Prostate gland (tissue), 2 donors: ENCODE measurements around the gene STX16. TPM values are rescaled to one million over a fixed set of nuclear protein-coding genes. Genes with fewer than 3 reads are reported as not detected.
"Not testable (repeated sequence)": the region's sequence is repeated elsewhere in the genome, so short reads cannot be mapped to it uniquely, and the experiment has no call there.

Experiments used
- DNase-seq: peaks from one replicate; pipeline ENCODE4 v3.0.0-alpha.2; 2019; ENCODE audit warnings: low spot score
- H3K27ac ChIP-seq, 2 donors: fragments of 200-600 bp; sonication (generic); 2 replicates each; pipeline ENCODE4 v1.5.1; 2017 to 2019
- H3K27me3 ChIP-seq: fragments of 200-600 bp; sonication (generic); replicated peaks from 2 replicates; pipeline ENCODE4 v1.5.1; 2019; ENCODE audit not compliant: insufficient read depth
- H3K36me3 ChIP-seq, 2 donors: fragments of 200-600 bp; sonication (generic); 1 replicate in 1 of 2; 2 replicates in 1 of 2; pipeline versions ENCODE4 v1.5.1 to v1.8.1; 2017 to 2019
- H3K4me1 ChIP-seq: fragments of 200-600 bp; sonication (generic); replicated peaks from 2 replicates; pipeline ENCODE4 v1.5.1; 2019
- H3K4me3 ChIP-seq, 2 donors: fragments of 200-600 bp; sonication (generic); 2 replicates each; pipeline ENCODE4 v1.5.1; 2017 to 2019
- H3K9me3 ChIP-seq: fragments of 200-600 bp; sonication (generic); 2 replicates; pipeline ENCODE4 v1.5.1; 2017
- CTCF ChIP-seq, 4 experiments: fragments of 200-600 bp in 2 of 4; fragments of 450-650 bp in 2 of 4; sonication (generic) in 2 of 4; IDR thresholded peaks; 1 replicate in 3 of 4; 2 replicates in 1 of 4; pipeline ENCODE4 v1.5.1; 2016 to 2019; ENCODE audit warnings: antibody characterized with exemption in 4 of 4, mild to moderate bottlenecking in 2 of 4, moderate library complexity in 2 of 4
- POLR2A ChIP-seq: fragments of 450-650 bp; IDR thresholded peaks from one replicate; pipeline ENCODE4 v1.6.1; 2016; ENCODE audit warnings: antibody characterized with exemption, mild to moderate bottlenecking
- POLR2AphosphoS5 ChIP-seq: sonication (generic); formaldehyde crosslinking; IDR thresholded peaks from one replicate; pipeline ENCODE4 v1.6.1; 2017; ENCODE audit warnings: antibody characterized with exemption
- WGBS: methylation state at CpG from one replicate; pipeline ENCODE4 v1.1.5; 2018; 5-methylcytosine and 5-hydroxymethylcytosine counted together
- intact Hi-C: fragments of 100-400 bp; cut with DNase I; formaldehyde crosslinking; loops from one replicate; pipeline ENCODE4 v1.14.2; 2022
- total RNA-seq, 2 donors: library from RNA; depleted of rRNA; stranded (reverse); fragments of >200 nt; gene quantifications; one replicate each; pipeline ENCODE4 v1.1.0, GENCODE V29; 2016

Gene STX16
- total RNA-seq, 2 donors from 2014 or later = 34.3 to 115 TPM

- no peaks in the 10 kb centered on the region for H3K36me3 ChIP-seq
- no peaks in the 10 kb centered on the region for H3K9me3 ChIP-seq
- no peak overlapping the region for H3K4me3 ChIP-seq
- no peaks in the 10 kb centered on the region for H3K4me1 ChIP-seq
- 97% methylated on average over 3 of the region's 3 CpGs for WGBS
- TF ChIP-seq POLR2A = no peak
- TF ChIP-seq POLR2AphosphoS5 = no peak
- no peak for TF ChIP-seq CTCF (IDR thresholded peaks at IDR 0.05)
- H3K27ac ChIP-seq = no peak overlapping the region
- DNase-seq = no peak
- H3K27me3 ChIP-seq = no peaks in the 10 kb centered on the region
- intact Hi-C loops = no loop called here
Measured at GRCh38 chr20:58646257-58646656, 4.8 kb upstream of the STX16 start.

- no peak for TF ChIP-seq POLR2A
- intact Hi-C loops = no loop called here
- Histone ChIP-seq H3K36me3 (no peaks in the 10 kb centered on the region), H3K27ac (no peak overlapping the region), H3K9me3 (no peaks in the 10 kb centered on the region), H3K4me3 (no peak overlapping the region), H3K4me1 (no peaks in the 10 kb centered on the region), H3K27me3 (no peaks in the 10 kb centered on the region)
- WGBS = 81% methylated on average over 4 of the region's 4 CpGs
- DNase-seq = no peak
Measured at GRCh38 chr20:58646703-58647102, 4.4 kb upstream of the STX16 start.

GRCh38 chr20:58647162-58647795 is 3.8 kb upstream of the STX16 start:
- no peak overlapping the region for H3K27ac ChIP-seq
- DNase-seq = no peak
- intact Hi-C loops = no loop called here
- H3K4me3 ChIP-seq = no peak overlapping the region
- H3K4me1 ChIP-seq = no peaks in the 10 kb centered on the region
- H3K36me3 ChIP-seq = no peaks in the 10 kb centered on the region
- 72% methylated on average over 7 of the region's 7 CpGs for WGBS
- no peak for TF ChIP-seq POLR2A
- TF ChIP-seq POLR2AphosphoS5 = no peak
- no peak for TF ChIP-seq CTCF (IDR thresholded peaks at IDR 0.05)
- H3K9me3 ChIP-seq = no peaks in the 10 kb centered on the region
- H3K27me3 ChIP-seq = no peaks in the 10 kb centered on the region

GRCh38 chr20:58647796-58648501 is 3.1 kb upstream of the STX16 start:
- no peak overlapping the region for H3K27ac ChIP-seq
- no peaks in the 10 kb centered on the region for H3K9me3 ChIP-seq
- no peaks in the 10 kb centered on the region for H3K27me3 ChIP-seq
- 34% methylated on average over 7 of the region's 12 CpGs for WGBS
- TF ChIP-seq POLR2AphosphoS5 (peak; percentile 77), POLR2A (no peak), CTCF (IDR thresholded peaks at IDR 0.05) (no peak)
- H3K4me3 ChIP-seq = no peak overlapping the region
- peaks cover 3% of the 10 kb centered on the region for H3K4me1 ChIP-seq
- peak; percentile 58 for DNase-seq
- no peaks in the 10 kb centered on the region for H3K36me3 ChIP-seq
- intact Hi-C loops = no loop called here

- H3K4me1 ChIP-seq, intact Hi-C loops, H3K4me3 ChIP-seq, H3K36me3 ChIP-seq, H3K27me3 ChIP-seq, H3K27ac ChIP-seq, DNase-seq, H3K9me3 ChIP-seq: not testable (repeated sequence)
- 100% methylated on average over 2 of the region's 6 CpGs for WGBS
Measured at GRCh38 chr20:58648502-58648825, 2.6 kb upstream of the STX16 start.
